Effector CD8-positive, alpha-beta T cell (primary cell): ENCODE results near the gene MED23.

Source experiments
- DNase-seq: peaks from one replicate; lab custom pipeline; 2025; lab: John Stamatoyannopoulos, UW
- total RNA-seq, 4 experiments: gene quantifications; one replicate each; lab custom pipeline; 2026; lab: John Stamatoyannopoulos, UW

The MED23 gene
- total RNA-seq: 106 to 153 (median 125) reads per million in 4 experiments

- DNase-seq: peak; percentile 90
Observed at GRCh38 chr6:131627724-131628682, at the start of gene MED23. MED23 (minus strand) TSS chr6:131628242; CDS start chr6:131628049, 193 bp downstream.

GRCh38 chr6:131673184-131673583 is 45.1 kb upstream of the MED23 start:
- no peak for DNase-seq

- no peak for DNase-seq
Observed at GRCh38 chr6:131669891-131670290, 41.8 kb upstream of the MED23 start.

GRCh38 chr6:131663578-131664165 is 35.6 kb upstream of the MED23 start:
- no peak for DNase-seq

GRCh38 chr6:131660195-131660594 is 32.2 kb upstream of the MED23 start:
- no peak for DNase-seq

- no peak for DNase-seq
Observed at GRCh38 chr6:131658287-131658686, 30.2 kb upstream of the MED23 start.

GRCh38 chr6:131657630-131658111 is 29.6 kb upstream of the MED23 start:
- no peak for DNase-seq

GRCh38 chr6:131657222-131657621 is 29.2 kb upstream of the MED23 start:
- DNase-seq: no peak

- no peak for DNase-seq
Observed at GRCh38 chr6:131656667-131657066, 28.6 kb upstream of the MED23 start.

GRCh38 chr6:131655951-131656350 is 27.9 kb upstream of the MED23 start:
- no peak for DNase-seq

GRCh38 chr6:131655387-131655786 is 27.3 kb upstream of the MED23 start:
- DNase-seq: no peak

GRCh38 chr6:131654326-131654725 is 26.3 kb upstream of the MED23 start:
- no peak for DNase-seq

GRCh38 chr6:131652472-131652871 is 24.4 kb upstream of the MED23 start:
- no peak for DNase-seq

- DNase-seq: no peak
Observed at GRCh38 chr6:131651782-131652181, 23.7 kb upstream of the MED23 start.

GRCh38 chr6:131646249-131646670 is 18.2 kb upstream of the MED23 start:
- no peak for DNase-seq

- no peak for DNase-seq
Observed at GRCh38 chr6:131645846-131646245, 17.8 kb upstream of the MED23 start.

GRCh38 chr6:131644921-131645320 is 16.9 kb upstream of the MED23 start:
- no peak for DNase-seq

GRCh38 chr6:131643855-131644460 is 15.9 kb upstream of the MED23 start:
- no peak for DNase-seq

GRCh38 chr6:131642987-131643611 is 15.1 kb upstream of the MED23 start:
- DNase-seq: no peak

- no peak for DNase-seq
Observed at GRCh38 chr6:131642565-131642964, 14.5 kb upstream of the MED23 start.

GRCh38 chr6:131641554-131641953 is 13.5 kb upstream of the MED23 start:
- DNase-seq: no peak

GRCh38 chr6:131640576-131640975 is 12.5 kb upstream of the MED23 start:
- DNase-seq: no peak
